Measurements from ENCODE around the gene TBX3.

DNA sequence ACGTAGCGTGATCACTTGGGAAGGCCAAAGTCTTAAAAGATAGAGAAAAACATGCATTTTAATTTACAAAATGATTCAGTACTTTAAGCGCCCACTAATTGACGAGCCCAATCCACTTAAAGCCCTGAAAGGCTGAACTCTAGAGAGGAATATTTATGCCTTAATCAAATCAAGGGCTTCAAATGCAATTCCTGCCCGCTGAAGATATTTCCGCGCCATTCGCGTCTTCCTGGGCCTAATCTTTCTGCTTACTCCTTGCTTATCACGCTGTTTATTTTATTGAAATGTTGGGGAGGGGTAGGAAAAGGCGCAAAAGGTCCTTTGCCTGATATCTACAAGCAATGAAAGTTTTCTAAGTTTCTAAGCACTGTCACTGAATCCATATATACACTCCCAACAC, 4.0 kb downstream of the TBX3 start:
- TF ChIP-seq PAX5 (IDR thresholded peaks at IDR 0.05; ENCODE audit: borderline replicate concordance, low read depth, low read length), result no peak
- no peak for TF ChIP-seq EP300 (IDR thresholded peaks at IDR 0.05; ENCODE audit: borderline replicate concordance in 1 of 2, control insufficient read depth in 1 of 2, low read depth in 2 of 2, low read length in 2 of 2)
- TF ChIP-seq, protein P1, sequence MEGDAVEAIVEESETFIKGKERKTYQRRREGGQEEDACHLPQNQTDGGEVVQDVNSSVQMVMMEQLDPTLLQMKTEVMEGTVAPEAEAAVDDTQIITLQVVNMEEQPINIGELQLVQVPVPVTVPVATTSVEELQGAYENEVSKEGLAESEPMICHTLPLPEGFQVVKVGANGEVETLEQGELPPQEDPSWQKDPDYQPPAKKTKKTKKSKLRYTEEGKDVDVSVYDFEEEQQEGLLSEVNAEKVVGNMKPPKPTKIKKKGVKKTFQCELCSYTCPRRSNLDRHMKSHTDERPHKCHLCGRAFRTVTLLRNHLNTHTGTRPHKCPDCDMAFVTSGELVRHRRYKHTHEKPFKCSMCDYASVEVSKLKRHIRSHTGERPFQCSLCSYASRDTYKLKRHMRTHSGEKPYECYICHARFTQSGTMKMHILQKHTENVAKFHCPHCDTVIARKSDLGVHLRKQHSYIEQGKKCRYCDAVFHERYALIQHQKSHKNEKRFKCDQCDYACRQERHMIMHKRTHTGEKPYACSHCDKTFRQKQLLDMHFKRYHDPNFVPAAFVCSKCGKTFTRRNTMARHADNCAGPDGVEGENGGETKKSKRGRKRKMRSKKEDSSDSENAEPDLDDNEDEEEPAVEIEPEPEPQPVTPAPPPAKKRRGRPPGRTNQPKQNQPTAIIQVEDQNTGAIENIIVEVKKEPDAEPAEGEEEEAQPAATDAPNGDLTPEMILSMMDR (IDR thresholded peaks at IDR 0.05 in 2 of 3, conservative IDR thresholded peaks at IDR 0.05 in 1 of 3; ENCODE audit: control insufficient read depth in 2 of 3, extremely low read depth in 1 of 3, insufficient read depth in 1 of 3, low read depth in 3 of 3, low read length in 3 of 3), result no peak
- no peak for TF ChIP-seq JUND (IDR thresholded peaks at IDR 0.05; ENCODE audit: low read depth, low read length)
- TF ChIP-seq, protein P2, sequence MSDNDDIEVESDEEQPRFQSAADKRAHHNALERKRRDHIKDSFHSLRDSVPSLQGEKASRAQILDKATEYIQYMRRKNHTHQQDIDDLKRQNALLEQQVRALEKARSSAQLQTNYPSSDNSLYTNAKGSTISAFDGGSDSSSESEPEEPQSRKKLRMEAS (IDR thresholded peaks at IDR 0.05; ENCODE audit: low read depth, low read length), result no peak
- no peak for TF ChIP-seq POLR2A (IDR thresholded peaks at IDR 0.05; ENCODE audit: low read depth, low read length)
- no peak for TF ChIP-seq SMC3 (IDR thresholded peaks at IDR 0.05; ENCODE audit: borderline replicate concordance, low read length)
- TF ChIP-seq, protein P3, sequence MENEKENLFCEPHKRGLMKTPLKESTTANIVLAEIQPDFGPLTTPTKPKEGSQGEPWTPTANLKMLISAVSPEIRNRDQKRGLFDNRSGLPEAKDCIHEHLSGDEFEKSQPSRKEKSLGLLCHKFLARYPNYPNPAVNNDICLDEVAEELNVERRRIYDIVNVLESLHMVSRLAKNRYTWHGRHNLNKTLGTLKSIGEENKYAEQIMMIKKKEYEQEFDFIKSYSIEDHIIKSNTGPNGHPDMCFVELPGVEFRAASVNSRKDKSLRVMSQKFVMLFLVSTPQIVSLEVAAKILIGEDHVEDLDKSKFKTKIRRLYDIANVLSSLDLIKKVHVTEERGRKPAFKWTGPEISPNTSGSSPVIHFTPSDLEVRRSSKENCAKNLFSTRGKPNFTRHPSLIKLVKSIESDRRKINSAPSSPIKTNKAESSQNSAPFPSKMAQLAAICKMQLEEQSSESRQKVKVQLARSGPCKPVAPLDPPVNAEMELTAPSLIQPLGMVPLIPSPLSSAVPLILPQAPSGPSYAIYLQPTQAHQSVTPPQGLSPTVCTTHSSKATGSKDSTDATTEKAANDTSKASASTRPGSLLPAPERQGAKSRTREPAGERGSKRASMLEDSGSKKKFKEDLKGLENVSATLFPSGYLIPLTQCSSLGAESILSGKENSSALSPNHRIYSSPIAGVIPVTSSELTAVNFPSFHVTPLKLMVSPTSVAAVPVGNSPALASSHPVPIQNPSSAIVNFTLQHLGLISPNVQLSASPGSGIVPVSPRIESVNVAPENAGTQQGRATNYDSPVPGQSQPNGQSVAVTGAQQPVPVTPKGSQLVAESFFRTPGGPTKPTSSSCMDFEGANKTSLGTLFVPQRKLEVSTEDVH (IDR thresholded peaks at IDR 0.05; ENCODE audit: low read depth, partially characterized antibody), result no peak
- no peak for TF ChIP-seq RAD21 (IDR thresholded peaks at IDR 0.05; ENCODE audit: insufficient read depth, low read depth, low read length)
- no peak for TF ChIP-seq HDAC2 (IDR thresholded peaks at IDR 0.05)
- no peak for TF ChIP-seq BCL11A (IDR thresholded peaks at IDR 0.05; ENCODE audit: low read depth, low read length)
- no peak for TF ChIP-seq EZH2 (IDR thresholded peaks at IDR 0.05; ENCODE audit: borderline replicate concordance, control insufficient read depth, low read depth, low read length)
- TF ChIP-seq SIX5 (IDR thresholded peaks at IDR 0.05; ENCODE audit: low read depth, low read length, severe bottlenecking), result no peak
